CD4-positive, alpha-beta T cell treated with Interleukin-17A for 4 hours (primary cell): ENCODE measurements around the gene PRAC2.

Experiments
- DNase-seq: peaks from one replicate; pipeline ENCODE4 v3.0.0-alpha.2; 2020; ENCODE audit warnings: mixed read lengths

The PRAC2 gene

DNA sequence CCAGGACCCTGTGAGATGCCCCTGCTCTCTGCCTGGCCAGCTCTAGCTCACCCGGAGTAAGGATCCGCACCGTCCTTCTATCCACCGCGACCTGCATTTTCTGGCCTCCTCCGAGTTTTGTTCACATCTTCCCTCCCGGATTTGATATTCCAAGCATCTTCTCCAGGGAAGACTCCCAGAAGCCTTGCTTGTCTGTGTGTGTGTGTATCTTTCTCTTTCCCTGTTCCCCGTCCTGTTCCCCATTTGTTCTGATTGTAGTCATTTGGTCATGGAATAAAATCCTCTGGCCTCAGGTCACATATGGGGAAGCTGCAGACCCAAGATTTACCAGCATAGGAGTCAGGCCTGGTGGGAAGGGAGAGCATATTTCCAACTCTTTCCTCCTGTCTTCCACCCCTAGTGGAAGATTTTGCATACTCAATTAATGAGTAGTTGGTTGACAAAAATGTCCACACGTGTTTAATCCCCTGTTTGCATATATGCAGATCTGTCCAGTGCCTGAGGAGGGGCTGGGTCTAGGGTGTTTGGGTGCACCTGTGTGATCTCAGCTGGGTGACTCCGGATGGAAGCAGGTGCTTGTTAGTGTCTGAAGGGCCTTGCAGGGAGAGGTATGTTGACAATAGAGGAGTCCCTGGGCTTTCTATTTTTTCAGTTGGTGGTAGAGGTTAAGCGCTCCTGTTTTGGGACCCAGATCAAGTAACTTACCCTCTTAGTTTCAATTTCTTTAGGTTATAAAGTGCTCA is 2.5 kb upstream of the PRAC2 start:
- DNase-seq, result no peak

DNA sequence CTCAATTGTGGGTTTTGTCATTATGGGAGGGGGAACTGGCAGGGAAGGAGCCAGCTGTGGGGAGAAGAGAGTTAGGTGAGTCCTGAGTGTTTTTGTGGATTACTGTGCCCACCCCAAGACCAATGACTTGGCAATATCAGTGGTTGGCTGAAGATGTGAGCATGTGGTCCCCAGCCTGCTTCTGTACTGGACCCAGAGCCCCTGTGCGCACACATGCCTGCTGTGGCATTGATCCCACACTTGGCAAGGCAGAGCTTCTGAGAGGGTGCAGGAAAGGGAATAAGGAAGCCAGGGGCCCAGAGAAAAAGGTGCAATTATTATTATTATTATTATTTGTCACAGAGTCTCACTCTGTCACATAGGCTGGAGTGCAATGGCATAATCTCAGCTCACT is 2.0 kb upstream of the PRAC2 start:
- DNase-seq, result no peak

DNA sequence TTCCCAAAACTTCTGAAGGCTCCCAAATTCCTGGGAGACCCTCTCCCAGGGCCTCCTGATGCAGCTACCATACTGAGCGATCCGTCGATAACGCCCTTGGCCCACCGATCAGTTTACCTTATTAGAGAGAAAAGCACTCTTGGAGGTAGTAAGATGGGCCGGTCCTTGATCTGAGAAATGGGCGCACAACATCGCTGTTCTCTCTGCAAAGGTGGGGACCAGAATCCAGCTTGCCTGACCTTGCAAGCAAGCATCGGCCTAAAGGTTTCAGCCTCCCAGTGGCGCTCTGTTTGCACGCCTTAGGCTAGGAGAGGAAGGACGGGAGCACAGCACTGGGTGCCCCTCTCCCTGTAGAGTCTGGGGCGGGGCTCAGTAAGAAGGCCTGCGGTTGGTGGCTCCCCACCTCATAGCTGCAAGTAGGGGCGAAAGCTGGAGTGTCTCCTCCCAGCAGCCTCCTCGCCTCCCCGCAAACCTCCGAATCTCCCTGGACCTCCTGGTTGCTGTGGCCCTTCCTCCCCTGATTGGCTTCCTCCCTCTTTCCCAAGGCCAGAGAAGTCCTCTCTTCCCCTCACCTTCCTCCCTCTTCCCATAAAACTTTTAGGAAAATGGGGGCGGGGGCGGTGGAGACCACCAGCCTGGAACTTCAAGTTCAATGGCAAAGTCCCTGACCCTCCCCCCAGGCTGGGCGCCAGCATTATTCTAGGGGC is 631 bp upstream of the PRAC2 start, which contains the start of gene PRAC1:
PRAC1 (minus strand) TSS at position 318 of the 707 bp plus-strand sequence; CDS start at position 192, 126 bp downstream.
- no peak for DNase-seq

DNA sequence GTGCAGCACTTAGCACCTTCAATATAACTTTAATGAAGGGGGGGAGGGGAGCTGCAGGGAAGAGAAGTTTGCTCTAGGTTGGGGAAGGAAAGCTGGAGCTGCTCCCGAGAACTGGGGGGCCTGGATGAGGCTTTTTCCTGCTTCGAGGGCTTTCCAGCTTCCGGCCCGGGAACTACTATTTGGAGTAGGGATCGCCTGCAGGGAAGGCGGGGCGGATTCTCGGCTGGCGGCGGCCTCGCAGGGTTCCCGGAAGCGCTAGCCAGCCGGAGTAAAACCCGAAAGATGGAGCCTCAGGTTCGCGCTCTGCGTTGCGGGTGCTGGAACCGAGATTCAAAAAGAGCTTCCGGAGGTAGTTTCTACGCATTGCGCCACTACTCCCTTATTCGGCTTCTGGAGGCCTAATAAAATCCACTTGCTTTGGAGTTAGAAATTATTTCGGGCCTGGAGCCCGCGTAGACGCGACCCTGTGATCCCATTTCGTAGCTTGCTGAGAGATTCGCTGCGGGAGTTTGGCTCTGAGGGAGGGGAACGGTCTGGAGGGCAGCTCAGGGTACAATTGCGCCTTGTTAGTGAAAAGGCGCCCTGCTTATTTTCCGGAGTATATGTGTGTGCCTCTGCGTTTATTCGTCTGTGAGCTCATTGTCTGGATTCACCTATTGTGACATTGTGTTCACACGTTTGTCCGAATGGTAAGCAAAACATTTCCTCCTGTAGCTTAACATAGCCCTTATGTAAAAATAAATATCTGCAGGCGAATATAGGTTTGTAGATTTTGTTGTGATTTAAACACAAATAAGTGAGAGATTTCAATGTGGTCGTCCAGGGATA is 652 bp downstream of the PRAC2 start:
- DNase-seq, result peak; percentile 35

DNA sequence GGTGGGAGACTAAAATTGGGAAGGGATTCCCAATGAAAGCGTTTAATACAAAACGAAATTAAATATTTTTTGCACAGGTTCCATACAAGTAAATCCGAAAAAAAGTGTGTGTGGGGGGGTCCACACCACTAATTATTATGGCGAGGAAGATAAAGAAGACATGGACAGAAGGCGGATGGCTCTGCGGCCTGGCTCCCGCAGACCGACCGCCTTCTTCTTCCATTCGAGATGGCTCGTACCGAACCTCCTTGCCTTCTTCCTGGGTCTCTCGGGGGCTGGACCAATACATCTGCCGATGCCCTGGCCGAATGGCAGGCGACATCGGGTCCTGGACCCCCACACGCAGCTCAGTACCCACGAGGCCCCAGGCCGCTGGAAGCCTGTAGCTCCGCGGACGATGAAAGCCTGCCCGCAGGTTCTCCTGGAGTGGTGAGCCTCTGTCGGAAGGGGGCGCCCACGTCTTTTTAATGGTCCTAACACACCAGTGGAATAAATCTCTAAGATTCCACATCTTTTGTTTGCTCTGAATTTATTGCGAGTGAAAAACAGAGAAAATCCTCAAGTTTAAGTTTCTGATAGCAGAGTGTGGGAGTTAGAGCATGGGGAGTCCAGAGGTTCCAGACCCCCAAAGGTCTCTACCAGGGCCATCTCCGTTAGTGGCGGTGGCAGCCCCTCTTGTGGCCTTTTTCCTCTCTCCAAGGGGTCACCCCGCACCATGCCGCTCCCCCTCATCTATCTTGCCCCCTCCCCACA is 1.4 kb downstream of the PRAC2 start:
- DNase-seq, result peak; percentile 85

DNA sequence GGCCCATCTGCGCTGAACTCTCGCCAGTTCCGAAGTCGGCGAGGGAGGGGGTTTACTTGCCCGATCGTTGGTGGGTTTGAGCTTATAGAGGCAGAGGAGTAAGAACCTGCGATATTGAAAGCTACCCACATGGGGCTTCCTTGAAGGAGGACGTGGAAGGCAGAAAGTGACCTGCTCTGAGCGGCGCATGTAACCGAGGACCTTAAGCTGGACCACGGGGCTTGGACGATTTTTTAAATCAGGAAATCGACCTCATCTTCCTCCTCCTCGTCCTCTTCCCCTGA is 2.0 kb downstream of the PRAC2 start:
- no peak for DNase-seq

DNA sequence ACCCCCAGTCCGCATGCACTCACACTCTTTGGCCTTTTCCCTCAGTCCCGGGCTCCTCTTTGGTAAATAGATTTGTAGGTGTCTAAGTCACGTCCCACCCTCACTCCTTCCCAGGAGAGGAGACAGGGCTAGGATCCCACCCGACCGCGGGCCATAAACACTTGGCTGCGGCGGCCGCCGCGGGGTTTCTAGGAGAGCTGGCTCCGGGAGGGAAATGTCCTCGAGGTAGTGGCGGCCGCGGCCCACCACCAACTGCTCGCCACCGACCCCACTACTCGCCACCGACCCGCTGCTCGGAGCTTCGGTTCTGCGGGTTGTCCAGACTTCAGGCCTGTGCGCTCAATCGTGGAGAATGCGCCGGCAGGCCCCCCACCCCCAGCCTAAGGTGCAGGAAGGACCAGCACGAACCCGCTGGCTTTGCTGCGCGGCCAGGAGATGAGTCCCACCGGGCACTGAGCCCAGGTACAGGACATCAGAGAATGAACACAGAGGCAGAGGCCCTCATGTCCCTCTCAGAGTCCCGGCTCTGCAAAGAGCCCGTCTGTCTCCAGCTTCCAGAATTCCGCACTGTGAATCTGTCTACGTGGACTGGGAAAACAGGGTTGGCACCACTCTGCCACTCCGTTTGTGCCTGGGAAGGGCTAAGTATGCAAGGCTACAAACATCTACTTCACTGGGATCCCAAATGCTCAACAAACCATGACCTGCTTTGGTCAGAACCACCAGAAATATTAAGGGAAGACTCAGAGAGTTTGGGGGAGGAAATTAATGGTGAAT is 2.5 kb downstream of the PRAC2 start:
- DNase-seq, result no peak

DNA sequence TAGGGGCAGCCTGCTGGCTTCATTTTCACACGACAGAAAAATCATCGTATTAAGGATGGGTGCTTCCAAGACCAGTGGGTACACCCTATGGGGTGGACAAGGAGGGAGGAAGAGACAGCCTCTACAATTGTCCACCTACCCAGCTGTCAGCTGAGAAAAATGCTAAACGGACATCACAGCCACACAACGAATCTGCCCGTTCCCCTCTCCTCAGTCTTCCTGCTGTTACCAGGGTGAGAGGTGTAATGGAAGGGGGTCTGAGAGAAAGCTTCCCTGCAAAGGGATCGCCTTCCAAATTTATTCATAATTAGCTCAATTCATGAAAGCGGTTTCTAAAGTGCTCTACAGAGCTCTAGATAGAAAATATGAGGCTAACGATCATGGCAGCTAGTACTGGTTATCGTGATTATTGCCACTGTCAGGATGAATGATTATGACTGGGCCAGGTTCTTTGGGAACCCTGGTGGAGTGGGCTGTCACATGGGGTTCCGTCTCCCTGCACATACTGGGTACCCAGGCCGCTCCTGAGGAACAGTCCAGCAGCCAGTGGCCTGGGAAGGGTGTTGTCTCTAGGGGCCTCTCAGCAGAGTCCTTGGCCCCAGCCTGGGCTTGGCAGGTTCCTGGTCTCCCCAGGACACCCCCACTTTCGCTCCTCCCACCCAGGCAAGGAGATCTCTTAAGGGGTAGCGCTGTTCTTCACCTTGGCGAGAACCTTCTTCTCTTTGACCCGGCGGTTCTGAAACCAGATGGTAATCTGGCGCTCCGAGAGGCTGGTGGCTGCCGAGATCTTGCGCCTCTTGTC is 3.3 kb downstream of the PRAC2 start:
- no peak for DNase-seq

DNA sequence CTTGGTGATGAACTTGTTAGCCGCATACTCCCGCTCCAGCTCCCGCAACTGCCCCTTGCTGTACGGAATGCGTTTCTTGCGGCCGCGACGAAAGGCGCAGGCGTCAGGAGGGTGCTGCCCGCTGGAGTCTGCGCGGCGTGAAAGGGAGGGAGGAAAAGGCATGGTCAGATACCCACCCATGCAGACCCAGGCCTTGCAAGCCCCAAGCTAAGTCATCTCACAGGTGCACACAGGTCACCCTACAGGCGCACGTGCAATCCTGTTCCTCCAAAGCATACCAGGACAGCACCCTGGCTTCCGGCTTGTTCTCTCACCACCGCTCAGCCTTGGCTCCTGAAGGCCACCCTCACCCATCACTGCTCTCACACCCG is 3.9 kb downstream of the PRAC2 start:
- no peak for DNase-seq

DNA sequence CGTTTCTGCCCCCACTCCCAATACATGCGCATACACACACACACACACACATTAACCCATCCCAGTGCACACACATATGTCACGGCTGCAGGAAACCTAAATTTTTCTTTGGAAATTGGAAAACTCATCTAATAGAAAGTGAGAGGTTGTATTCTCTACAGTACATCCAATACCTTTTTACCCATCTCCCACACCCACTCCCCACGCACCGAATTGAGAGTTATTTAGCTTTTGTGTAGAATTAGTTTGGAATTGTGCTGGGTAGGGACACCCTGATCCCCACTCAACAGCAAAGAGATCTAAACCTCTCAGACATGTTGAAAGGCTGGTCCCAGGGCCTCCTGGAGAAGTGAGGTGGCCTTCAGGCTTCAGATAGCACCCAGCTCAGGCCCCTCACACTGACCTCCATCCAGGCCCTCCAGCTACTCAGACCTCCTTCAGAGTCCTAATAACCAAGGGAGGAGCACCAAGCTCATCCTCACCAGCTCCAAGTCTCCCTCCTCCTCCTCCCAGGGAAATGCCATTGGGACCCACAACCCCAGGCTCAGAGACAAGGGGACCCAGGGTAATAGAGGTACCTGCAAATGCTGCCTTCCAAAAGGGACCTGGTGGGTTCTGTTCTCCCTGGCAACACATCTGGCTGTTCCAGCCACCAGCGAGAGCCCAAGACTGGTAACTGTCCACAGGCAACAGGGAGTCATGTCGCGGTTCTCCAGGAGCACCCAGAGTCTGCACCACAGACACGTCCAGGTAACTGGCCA is 4.6 kb downstream of the PRAC2 start:
- DNase-seq, result no peak

DNA sequence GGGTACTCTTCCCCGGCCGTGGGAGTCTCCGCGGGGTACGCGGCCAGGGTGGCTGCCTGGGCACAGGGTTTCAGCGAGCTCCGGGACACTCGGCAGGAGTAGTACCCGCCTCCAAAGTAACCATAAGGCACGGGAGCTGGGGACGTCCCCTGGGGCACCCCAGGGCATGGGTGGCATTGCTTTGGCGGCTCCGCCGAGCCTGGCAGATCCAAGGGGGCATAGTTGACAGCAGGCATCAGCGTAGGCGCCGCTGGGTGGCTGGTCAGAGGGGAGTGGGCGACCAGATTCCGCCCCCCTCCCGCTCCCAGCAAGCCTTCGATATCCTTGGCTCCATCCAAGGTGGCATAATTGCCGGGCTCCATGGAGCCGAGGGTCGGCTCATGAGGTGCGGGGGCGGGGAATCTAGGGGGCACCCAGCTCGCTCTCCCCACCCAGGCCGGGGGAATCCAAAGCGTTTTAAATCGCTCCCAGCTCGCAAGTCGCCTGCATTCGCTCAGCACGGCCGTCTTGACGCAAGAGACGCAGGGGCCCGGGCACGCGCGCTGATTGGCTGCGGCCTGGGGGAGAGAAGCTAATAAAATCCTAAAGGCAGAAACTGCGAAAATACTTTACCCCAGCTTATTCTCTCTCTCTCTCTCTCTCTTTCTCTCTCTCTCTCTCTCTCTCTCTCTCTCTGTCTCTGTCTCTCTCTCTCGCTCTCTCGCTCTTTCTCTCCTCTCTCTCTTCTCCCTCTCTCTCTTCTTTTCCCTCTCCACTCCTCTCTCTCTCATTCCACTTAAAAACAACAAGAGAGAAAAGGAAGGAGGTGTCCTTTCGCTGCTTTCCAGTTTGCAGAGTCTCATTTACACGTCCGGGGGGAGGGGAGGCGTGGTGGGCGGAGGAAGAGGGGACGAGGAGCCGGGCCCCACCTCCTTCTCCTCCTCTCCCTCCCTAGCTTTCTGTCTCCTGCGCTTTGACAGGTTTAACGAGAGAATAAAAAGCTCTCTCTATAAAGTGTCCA is 5.5 kb downstream of the PRAC2 start, which contains the start of gene HOXB13:
HOXB13 (minus strand) TSS at position 519 of the 1,000 bp plus-strand sequence; CDS start at position 362, 157 bp downstream.
- DNase-seq, result peak; percentile 43

DNA sequence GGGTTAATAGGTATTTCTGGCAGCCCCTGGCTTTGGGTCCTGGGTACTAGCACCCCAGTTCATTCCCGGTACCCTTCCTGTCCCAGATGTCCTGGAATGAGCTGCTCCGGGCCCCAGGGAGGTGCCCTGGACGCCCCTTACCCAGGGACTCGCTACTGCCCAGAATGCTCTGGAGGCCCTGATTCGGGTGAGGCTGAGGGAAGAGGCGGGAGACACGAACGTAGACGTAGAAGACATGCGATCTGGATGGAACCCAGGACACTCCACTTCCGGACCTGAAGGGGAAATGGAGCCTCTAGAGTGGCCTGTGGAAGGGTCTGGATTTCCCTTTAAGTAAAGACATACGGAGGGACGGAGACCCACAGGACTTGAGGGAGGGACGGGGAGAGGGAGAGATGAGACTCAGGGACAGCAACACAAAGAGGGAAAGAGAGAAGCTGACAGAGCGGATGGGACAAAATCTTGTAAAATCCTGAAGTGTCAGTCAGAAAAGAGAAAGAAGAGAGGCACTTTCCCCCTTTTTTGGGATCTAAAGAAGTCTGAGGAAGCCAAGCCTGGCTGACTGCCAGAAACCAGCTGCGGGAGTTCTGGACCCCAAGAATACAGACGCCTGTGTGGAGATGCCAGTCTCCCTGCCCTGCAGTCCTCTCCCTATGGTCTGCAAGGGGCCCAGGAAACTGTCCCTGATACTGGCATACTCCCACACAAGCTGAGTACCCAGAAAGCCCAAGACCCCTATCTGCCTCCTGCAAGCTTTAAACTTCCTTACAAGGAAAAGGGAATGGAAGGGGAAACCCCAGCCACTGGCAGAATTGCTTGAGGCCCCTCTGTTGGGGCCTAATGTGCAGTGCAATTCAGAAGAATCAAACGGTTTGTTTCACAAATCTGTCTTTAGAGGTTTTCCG is 6.6 kb downstream of the PRAC2 start:
- DNase-seq, result no peak

DNA sequence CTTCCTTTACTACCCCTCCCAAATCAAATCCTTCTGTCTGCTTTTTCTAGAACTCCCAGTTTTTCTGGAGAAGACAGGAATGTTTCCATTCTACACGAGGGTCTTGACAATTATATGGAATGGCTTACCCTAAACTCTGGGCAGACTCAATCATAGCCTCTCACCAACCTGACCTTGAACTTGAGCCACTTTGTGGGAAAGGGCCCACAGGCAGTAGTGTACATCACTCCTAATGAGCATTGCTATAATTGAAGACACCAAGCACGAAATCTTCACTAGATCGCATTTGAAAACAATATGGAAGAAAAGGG is 7.2 kb downstream of the PRAC2 start:
- DNase-seq, result no peak

DNA sequence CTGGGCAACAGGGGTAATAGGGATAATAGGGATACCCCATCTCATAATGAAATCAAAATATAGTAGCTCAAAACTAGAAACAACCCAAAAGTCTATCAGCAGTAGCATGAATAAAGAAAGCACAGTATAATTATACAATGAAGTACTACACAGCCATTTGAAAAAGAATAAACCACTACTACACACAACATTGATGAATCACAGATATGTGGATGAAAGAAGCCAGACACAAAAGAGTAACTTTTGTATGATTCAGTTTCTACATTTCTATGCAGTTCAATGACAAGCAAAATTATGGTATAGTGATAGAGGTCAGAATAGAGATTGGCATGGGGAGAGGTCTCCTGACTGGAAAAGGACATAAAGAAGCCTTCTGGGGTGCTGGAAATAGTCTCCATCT is 8.4 kb downstream of the PRAC2 start:
- DNase-seq, result no peak

DNA sequence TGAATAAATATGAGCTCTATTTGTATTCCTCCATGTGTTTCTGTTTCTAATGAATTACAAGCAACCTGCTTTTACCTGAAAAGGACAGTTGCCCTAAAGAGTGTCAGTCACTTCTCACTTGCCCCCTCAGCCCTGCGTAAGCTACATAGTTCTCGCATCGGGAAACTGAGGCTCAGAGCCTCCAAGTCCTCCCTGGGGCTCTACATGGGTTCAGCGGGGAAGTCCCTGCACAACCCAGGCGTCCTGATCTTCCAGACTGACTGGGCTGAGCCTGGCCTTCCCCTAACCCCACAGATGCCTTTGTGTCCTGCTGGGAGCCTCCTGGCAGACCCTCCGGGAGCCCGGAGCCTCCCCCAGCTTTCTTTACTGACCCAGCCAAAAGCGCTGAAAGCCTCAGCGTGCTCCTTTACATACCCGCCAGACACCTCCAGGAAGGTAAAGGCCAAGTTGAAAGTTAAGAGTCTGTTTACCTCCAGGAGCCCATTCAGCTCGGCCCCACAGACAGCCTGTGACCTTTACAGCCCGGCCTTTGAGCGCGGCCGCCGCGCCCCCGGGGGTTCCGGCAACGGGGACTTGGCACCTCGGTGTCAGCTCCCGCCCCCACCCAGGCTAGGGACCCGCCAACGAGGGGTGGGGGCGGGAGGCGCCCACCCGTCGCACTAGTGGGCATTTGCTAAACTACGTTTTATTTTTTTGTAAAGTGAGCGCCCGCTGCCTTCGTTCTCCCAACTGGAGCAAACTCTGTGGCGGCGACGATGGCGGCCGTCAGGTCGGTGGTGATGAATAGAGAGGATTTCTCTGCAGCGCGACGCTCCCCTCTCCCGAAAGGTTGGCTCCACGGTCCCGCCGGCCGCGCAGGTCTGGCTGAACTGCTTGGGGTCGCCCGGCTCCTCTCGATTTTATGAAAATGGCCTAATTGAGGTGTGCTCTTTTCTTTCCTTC is 10.0 kb downstream of the PRAC2 start:
- DNase-seq, result no peak

DNA sequence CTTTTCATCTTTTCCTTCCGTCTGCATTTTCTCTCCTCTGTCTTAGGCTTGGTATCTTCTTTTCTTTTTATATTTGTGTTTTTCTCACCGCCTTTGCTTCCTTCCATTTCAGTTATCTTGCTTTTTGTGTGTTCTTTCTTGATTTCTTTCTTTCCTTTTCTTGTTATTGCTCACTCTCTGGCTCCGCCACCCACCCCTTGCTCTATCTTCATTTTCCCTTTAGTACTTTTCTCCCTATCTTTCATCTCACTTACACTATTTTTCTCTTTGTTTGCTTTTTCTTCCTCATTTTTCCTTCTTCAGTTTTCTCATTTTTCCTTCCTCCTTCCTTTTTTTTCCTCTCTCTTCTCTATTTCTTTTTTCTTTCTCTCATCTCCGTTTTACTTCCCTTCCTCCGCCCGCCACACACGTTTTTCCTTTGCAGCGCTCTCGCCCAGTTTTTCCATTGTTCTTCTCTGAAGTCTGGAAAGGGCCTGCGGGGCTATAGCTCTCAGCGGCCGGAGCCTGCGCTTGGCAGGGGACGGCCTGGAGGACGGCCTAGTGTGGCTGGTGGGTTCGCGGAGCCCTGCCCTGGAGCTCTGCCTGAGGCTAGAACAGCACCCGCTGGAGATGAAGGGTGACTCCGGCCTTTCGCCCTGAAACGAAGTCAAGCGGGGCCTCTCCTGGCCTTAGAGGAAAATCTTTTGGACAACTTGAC is 10.8 kb downstream of the PRAC2 start:
- DNase-seq, result no peak
